GM12878 (cell line): Measurements from ENCODE around the gene ASPDH.

Experiments used
- ATF3 ChIP-seq: IDR thresholded peaks from 2 replicates; pipeline ENCODE4 v1.6.1; 2011; ENCODE audit warnings: low read depth, mild to moderate bottlenecking, low read length, moderate library complexity, borderline replicate concordance; ENCODE audit errors: extremely low read depth
- CTCF ChIP-seq, 3 experiments: IDR thresholded peaks in 2 of 3; conservative IDR thresholded peaks in 1 of 3; 2 replicates each; pipeline ENCODE4 v1.5.1; 2011; ENCODE audit warnings: low read depth in 3 of 3, low read length in 3 of 3, mild to moderate bottlenecking in 3 of 3, control low read depth in 2 of 3, moderate library complexity in 2 of 3, inconsistent platforms in 1 of 3, mixed read lengths in 1 of 3; ENCODE audit not compliant: control insufficient read depth in 2 of 3, insufficient read depth in 1 of 3; ENCODE audit errors: extremely low read depth in 1 of 3
- ELK1 ChIP-seq: IDR thresholded peaks from 2 replicates; pipeline ENCODE4 v1.6.1; 2012; ENCODE audit warnings: low read depth, low read length, improper control_type of control experiment
- ESRRA ChIP-seq: IDR thresholded peaks from 2 replicates; pipeline ENCODE4 v1.6.1; 2012; ENCODE audit warnings: mild to moderate bottlenecking, low read length, improper control_type of control experiment
- FOS ChIP-seq: IDR thresholded peaks from 3 replicates; pipeline ENCODE4 v1.6.1; 2011; ENCODE audit warnings: borderline replicate concordance; ENCODE audit not compliant: insufficient read length; ENCODE audit errors: extremely low read depth
- MXI1 ChIP-seq: fragments of 150-350 bp; IDR thresholded peaks from 2 replicates; pipeline ENCODE4 v1.6.1; 2011; ENCODE audit warnings: low read depth, mild to moderate bottlenecking, inconsistent platforms, low read length, improper control_type of control experiment
- POLR2A ChIP-seq: IDR thresholded peaks from 2 replicates; pipeline ENCODE4 v1.6.1; 2011; ENCODE audit warnings: low read depth, mild to moderate bottlenecking, low read length
- POLR2AphosphoS5 ChIP-seq: IDR thresholded peaks from 2 replicates; pipeline ENCODE4 v1.6.1; 2011; ENCODE audit warnings: mild to moderate bottlenecking, low read length, inconsistent platforms
- RAD21 ChIP-seq: IDR thresholded peaks from 2 replicates; pipeline ENCODE4 v1.6.1; 2011; ENCODE audit warnings: mild to moderate bottlenecking, low read depth, low read length, moderate library complexity; ENCODE audit not compliant: insufficient read depth
- ZBTB40 ChIP-seq: fragments of 450-650 bp; IDR thresholded peaks from 2 replicates; pipeline ENCODE4 v1.6.1; 2016; ENCODE audit warnings: mild to moderate bottlenecking, moderate library complexity, borderline replicate concordance
- ZZZ3 ChIP-seq: IDR thresholded peaks from 2 replicates; pipeline ENCODE4 v1.6.1; 2011; ENCODE audit warnings: low read depth; ENCODE audit not compliant: control insufficient read depth, insufficient read length

- TF ChIP-seq POLR2A, result no peak
- TF ChIP-seq ZZZ3, result no peak
- no peak for TF ChIP-seq ATF3
- no peak for TF ChIP-seq FOS
- no peak for TF ChIP-seq CTCF (IDR thresholded peaks at IDR 0.05 in 2 of 3, conservative IDR thresholded peaks at IDR 0.05 in 1 of 3; ENCODE audit: control insufficient read depth in 2 of 3, extremely low read depth in 1 of 3, insufficient read depth in 1 of 3, low read depth in 3 of 3, low read length in 3 of 3)
- TF ChIP-seq MXI1, result no peak
- TF ChIP-seq POLR2AphosphoS5, result no peak
- no peak for TF ChIP-seq ELK1
- TF ChIP-seq ESRRA, result no peak
- TF ChIP-seq ZBTB40, result no peak
- TF ChIP-seq RAD21, result no peak
Measured at GRCh38 chr19:50515168-50515561, 1.5 kb upstream of the ASPDH start.
